Trophoblast cell (in vitro differentiated cells and primary cell): Measurements from ENCODE around the gene AMN. TPM values are rescaled to one million over a fixed set of nuclear protein-coding genes. Genes with fewer than 3 reads are reported as not detected.
A peak's percentile ranks its signal among the peaks of the same experiment; 100 is the strongest.

Source experiments
- DNase-seq, 2 donors: peaks; one replicate each; pipeline ENCODE4 v3.0.0-alpha.2; 2016
- H2AFZ ChIP-seq: 2 replicates; pipeline ENCODE4 v1.6.1; 2013; ENCODE audit warnings: low read length, moderate library complexity, mild to moderate bottlenecking; ENCODE audit not compliant: insufficient read depth, poor library complexity
- H2AK5ac ChIP-seq: 2 replicates; pipeline ENCODE4 v1.6.1; 2013; ENCODE audit warnings: mild to moderate bottlenecking, low read length
- H2BK120ac ChIP-seq: 2 replicates; pipeline ENCODE4 v1.6.1; 2013; ENCODE audit warnings: low read length, mild to moderate bottlenecking, moderate library complexity; ENCODE audit not compliant: insufficient read depth, poor library complexity
- H2BK12ac ChIP-seq: 2 replicates; pipeline ENCODE4 v1.6.1; 2013; ENCODE audit warnings: mild to moderate bottlenecking, low read length, moderate library complexity
- H2BK5ac ChIP-seq: 2 replicates; pipeline ENCODE4 v1.6.1; 2013; ENCODE audit warnings: low read length, low read depth, moderate library complexity, mild to moderate bottlenecking; ENCODE audit not compliant: poor library complexity
- H3K14ac ChIP-seq: 2 replicates; pipeline ENCODE4 v1.6.1; 2013; ENCODE audit warnings: mild to moderate bottlenecking, low read length
- H3K18ac ChIP-seq: 2 replicates; pipeline ENCODE4 v1.6.1; 2013; ENCODE audit warnings: mild to moderate bottlenecking, low read length
- H3K23ac ChIP-seq: 2 replicates; pipeline ENCODE4 v1.6.1; 2013; ENCODE audit warnings: low read length
- H3K27ac ChIP-seq: 2 replicates; pipeline ENCODE4 v1.5.1; 2013; ENCODE audit warnings: low read depth, mild to moderate bottlenecking, inconsistent platforms, low read length, moderate library complexity
- H3K27me3 ChIP-seq: 2 replicates; pipeline ENCODE4 v1.6.1; 2013; ENCODE audit warnings: inconsistent platforms, mild to moderate bottlenecking, low read length, moderate library complexity; ENCODE audit not compliant: insufficient read depth
- H3K36me3 ChIP-seq, 2 experiments: 1 replicate in 1 of 2; 2 replicates in 1 of 2; pipeline ENCODE4 v1.6.1; 2013; ENCODE audit warnings: low read length in 2 of 2, mild to moderate bottlenecking in 2 of 2, moderate library complexity in 1 of 2; ENCODE audit not compliant: insufficient read depth in 2 of 2, control insufficient read depth in 1 of 2
- H3K4ac ChIP-seq: 2 replicates; pipeline ENCODE4 v1.6.1; 2013; ENCODE audit warnings: low read depth, mild to moderate bottlenecking, low read length, moderate library complexity
- H3K4me1 ChIP-seq, 2 experiments: 1 replicate in 1 of 2; 2 replicates in 1 of 2; pipeline ENCODE4 v1.6.1; 2013; ENCODE audit warnings: low read length in 2 of 2, mild to moderate bottlenecking in 2 of 2, moderate library complexity in 1 of 2; ENCODE audit not compliant: insufficient read depth in 2 of 2, control insufficient read depth in 1 of 2
- H3K4me2 ChIP-seq: 2 replicates; pipeline ENCODE4 v1.6.1; 2013; ENCODE audit warnings: inconsistent platforms, mild to moderate bottlenecking, low read length, moderate library complexity
- H3K4me3 ChIP-seq: 2 replicates; pipeline ENCODE4 v1.5.1; 2013; ENCODE audit warnings: mild to moderate bottlenecking, low read depth, low read length, inconsistent platforms
- H3K79me1 ChIP-seq: one replicate; pipeline ENCODE4 v1.6.1; 2013; ENCODE audit warnings: low read length
- H3K79me2 ChIP-seq: 2 replicates; pipeline ENCODE4 v1.6.1; 2013; ENCODE audit warnings: low read length, mild to moderate bottlenecking; ENCODE audit not compliant: control insufficient read depth, insufficient read depth, poor library complexity
- H3K9ac ChIP-seq: 2 replicates; pipeline ENCODE4 v1.6.1; 2013; ENCODE audit warnings: mild to moderate bottlenecking, low read length
- H3K9me3 ChIP-seq: 2 replicates; pipeline ENCODE4 v1.6.1; 2013; ENCODE audit warnings: low read depth, mild to moderate bottlenecking, control low read depth, inconsistent platforms, low read length; ENCODE audit not compliant: insufficient read depth
- H4K12ac ChIP-seq: 2 replicates; pipeline ENCODE4 v1.6.1; 2013; ENCODE audit warnings: low read depth, mild to moderate bottlenecking, low read length, moderate library complexity
- H4K8ac ChIP-seq: 2 replicates; pipeline ENCODE4 v1.6.1; 2013; ENCODE audit warnings: low read depth, mild to moderate bottlenecking, low read length, moderate library complexity
- H4K91ac ChIP-seq: one replicate; pipeline ENCODE4 v1.6.1; 2013; ENCODE audit warnings: low read depth, mild to moderate bottlenecking, low read length, moderate library complexity
- WGBS: extraction: QIAGEN DNeasy Blood & Tissue Kit; methylation state at CpG from one replicate; pipeline ENCODE4 v1.1.7; 2013; ENCODE audit warnings: missing lambda C conversion rate; ENCODE audit not compliant: insufficient read length, insufficient coverage; ENCODE audit errors: extremely low coverage; 5-methylcytosine and 5-hydroxymethylcytosine counted together
- polyA plus RNA-seq: library from polyadenylated mRNA; stranded (reverse); fragments of 200-250 nt; gene quantifications from 2 replicates; pipeline ENCODE4 v1.2.3, GENCODE V29; 2013

AMN gene
- polyA plus RNA-seq, result 0.66 and 0.89 TPM in 2 replicates

GRCh38 chr14:102922490-102923200 is at the start of gene AMN:
AMN (plus strand) TSS chr14:102922663; CDS start chr14:102922689, 26 bp downstream.
- Histone ChIP-seq H3K4me3 (no peak within 1 kb of the TSS), H3K79me1 (no peaks in the 10 kb centered on the region), H2BK12ac (no peak within 1 kb of the TSS), H2BK5ac (no peak within 1 kb of the TSS), H3K36me3 (no peaks in the 10 kb centered on the region), H3K27ac (no peak within 1 kb of the TSS), H3K9ac (no peak within 1 kb of the TSS), H3K14ac (no peak within 1 kb of the TSS), H4K91ac (no peak within 1 kb of the TSS), H3K23ac (no peak within 1 kb of the TSS), H4K12ac (no peak within 1 kb of the TSS), H3K27me3 (peaks cover 4% of the 10 kb centered on the region), H3K18ac (no peak within 1 kb of the TSS), H3K79me2 (no peaks in the 10 kb centered on the region), H3K4me1 (peaks cover 2 to 3% of the 10 kb centered on the region in 2 experiments), H2AFZ (no peak within 1 kb of the TSS), H2BK120ac (no peak within 1 kb of the TSS), H3K4ac (no peak within 1 kb of the TSS), H3K9me3 (peaks cover 14% of the 10 kb centered on the region), H2AK5ac (no peak within 1 kb of the TSS), H3K4me2 (no peak within 1 kb of the TSS), H4K8ac (no peak within 1 kb of the TSS)
- DNase-seq, result peak; percentile 42 to 63
- WGBS, result no CpG with 5 or more reads among the region's 56 CpGs

- no CpG with 5 or more reads among the region's 7 CpGs for WGBS
- Histone ChIP-seq H3K4me1 (no peaks in the 10 kb centered on the region), H3K14ac (no peak overlapping the region), H2AFZ (no peak overlapping the region), H3K27me3 (no peaks in the 10 kb centered on the region), H3K9me3 (peaks cover 2% of the 10 kb centered on the region), H3K4me3 (no peak overlapping the region), H4K12ac (no peak overlapping the region), H3K79me2 (no peaks in the 10 kb centered on the region), H3K18ac (no peak overlapping the region), H3K23ac (no peak overlapping the region), H3K27ac (no peak overlapping the region), H2AK5ac (no peak overlapping the region), H3K36me3 (peaks cover 22 to 31% of the 10 kb centered on the region in 2 experiments), H4K91ac (no peak overlapping the region), H3K4me2 (no peak overlapping the region), H2BK120ac (no peak overlapping the region), H4K8ac (no peak overlapping the region), H2BK5ac (no peak overlapping the region), H3K79me1 (no peaks in the 10 kb centered on the region), H3K4ac (no peak overlapping the region), H3K9ac (no peak overlapping the region), H2BK12ac (no peak overlapping the region)
- no peak for DNase-seq
Observed at GRCh38 chr14:102873131-102873530, 49.3 kb upstream of the AMN start.

GRCh38 chr14:102873546-102874061 is 48.9 kb upstream of the AMN start:
- H3K4me2 ChIP-seq, result no peak overlapping the region
- no peaks in the 10 kb centered on the region for H3K79me2 ChIP-seq
- H3K9ac ChIP-seq, result no peak overlapping the region
- H3K27me3 ChIP-seq, result no peaks in the 10 kb centered on the region
- H2AK5ac ChIP-seq, result no peak overlapping the region
- no peak overlapping the region for H2BK5ac ChIP-seq
- no peak overlapping the region for H4K12ac ChIP-seq
- no peak overlapping the region for H2BK12ac ChIP-seq
- no CpG with 5 or more reads among the region's 7 CpGs for WGBS
- H3K23ac ChIP-seq, result no peak overlapping the region
- no peaks in the 10 kb centered on the region for H3K4me1 ChIP-seq
- no peak overlapping the region for H2AFZ ChIP-seq
- H3K14ac ChIP-seq, result no peak overlapping the region
- H3K9me3 ChIP-seq, result no peaks in the 10 kb centered on the region
- H4K8ac ChIP-seq, result no peak overlapping the region
- no peak overlapping the region for H3K18ac ChIP-seq
- H3K4me3 ChIP-seq, result no peak overlapping the region
- H2BK120ac ChIP-seq, result no peak overlapping the region
- H3K79me1 ChIP-seq, result no peaks in the 10 kb centered on the region
- H3K36me3 ChIP-seq, result peaks cover 22 to 31% of the 10 kb centered on the region in 2 experiments
- no peak overlapping the region for H3K27ac ChIP-seq
- DNase-seq, result no peak
- no peak overlapping the region for H3K4ac ChIP-seq
- no peak overlapping the region for H4K91ac ChIP-seq

- Histone ChIP-seq H3K4me1 (peaks cover 0 to 3% of the 10 kb centered on the region in 2 experiments), H3K79me1 (no peaks in the 10 kb centered on the region), H3K14ac (no peak overlapping the region), H3K79me2 (no peaks in the 10 kb centered on the region), H2BK12ac (no peak overlapping the region), H3K18ac (no peak overlapping the region), H2AK5ac (no peak overlapping the region), H3K9me3 (no peaks in the 10 kb centered on the region), H3K4me3 (no peak overlapping the region), H3K36me3 (peaks cover 16 to 27% of the 10 kb centered on the region in 2 experiments), H3K27me3 (no peaks in the 10 kb centered on the region), H4K8ac (no peak overlapping the region), H2BK5ac (no peak overlapping the region), H2BK120ac (no peak overlapping the region), H4K12ac (no peak overlapping the region), H3K23ac (no peak overlapping the region), H3K4me2 (no peak overlapping the region), H3K9ac (no peak overlapping the region), H2AFZ (no peak overlapping the region), H3K27ac (no peak overlapping the region), H4K91ac (no peak overlapping the region), H3K4ac (no peak overlapping the region)
- DNase-seq, result no peak
- no CpG with 5 or more reads among the region's 2 CpGs for WGBS
Observed at GRCh38 chr14:102875652-102876051, 46.8 kb upstream of the AMN start.
